OCI-LY7 (cell line): ENCODE results near the gene UGT1A9.

Experiments
- CTCF ChIP-seq: fragments of 200-600 bp; sonication (generic); conservative IDR thresholded peaks from 2 replicates; pipeline ENCODE4 v1.5.1; 2014; ENCODE audit warnings: mild to moderate bottlenecking, antibody characterized with exemption, low read length, moderate library complexity, mixed read lengths
- EZH2phosphoT487 ChIP-seq: fragments of 200-600 bp; sonication (generic); IDR thresholded peaks from 2 replicates; pipeline ENCODE4 v1.6.1; 2018; ENCODE audit warnings: low read depth, borderline replicate concordance, mild to moderate bottlenecking, mixed run types, antibody characterized with exemption, low read length, moderate library complexity, mixed read lengths

- TF ChIP-seq CTCF (no peak), EZH2phosphoT487 (no peak)
Measured at GRCh38 chr2:233655043-233655442, 16.7 kb upstream of the UGT1A9 start.
